Adrenal gland (tissue), 5 donors: Measurements from ENCODE around the gene KCNH5.

Experiments
- CTCF ChIP-seq, 6 experiments: fragments of 450-650 bp in 4 of 6; fragments of 200-600 bp in 2 of 6; sonication (generic) in 1 of 6; IDR thresholded peaks; 1 replicate in 5 of 6; 2 replicates in 1 of 6; pipeline versions ENCODE4 v1.5.1 to v1.8.0; 2016 to 2021; ENCODE audit warnings: antibody characterized with exemption in 6 of 6, mild to moderate bottlenecking in 2 of 6, moderate library complexity in 1 of 6
- POLR2A ChIP-seq, 2 donors: fragments of 450-650 bp; IDR thresholded peaks; one replicate each; pipeline ENCODE4 v1.6.1; 2017; ENCODE audit warnings: antibody characterized with exemption in 2 of 2, mild to moderate bottlenecking in 2 of 2, moderate library complexity in 1 of 2
- donor health status: DM: no; HTN: no; CAD: no.

GRCh38 chr14:62763951-62764350 lies 281.3 kb downstream of the KCNH5 start:
- TF ChIP-seq CTCF (IDR thresholded peaks at IDR 0.05) (no peak), POLR2A (IDR thresholded peaks at IDR 0.05) (no peak)
